GM12878 (cell line): Measurements from ENCODE around the gene RFWD3. TPM values are rescaled to one million over a fixed set of nuclear protein-coding genes. Genes with fewer than 3 reads are reported as not detected.

Experiments used
- ATAC-seq: fragments of 200-7000 bp; cut with Tn5 transposase; 3 replicates; pipeline ENCODE4 v1.9.1; 2020; ENCODE audit warnings: mild to moderate bottlenecking, moderate library complexity
- BruUV-seq: library from RNA; stranded (reverse); fragments of 400-500 nt; replicated peaks from 2 replicates; lab custom pipeline; 2021; lab: Mats Ljungman, UMichigan
- CTCF ChIA-PET: fragments of 300-600 bp; sonication (Branson Sonifier 250); formaldehyde crosslinking; extraction: SDS; loops from one replicate; lab custom pipeline; 2021; ENCODE audit warnings: inconsistent platforms; lab: Yijun Ruan, JAX
- POLR2A ChIA-PET: fragments of 350-600 bp; formaldehyde crosslinking; extraction: SDS; loops from one replicate; lab custom pipeline; 2021; ENCODE audit warnings: inconsistent platforms; lab: Charles Lee
- RAD21 ChIA-PET: fragments of 300-600 bp; sonication (Branson Sonifier 250); formaldehyde crosslinking; loops from one replicate; lab custom pipeline; 2023; ENCODE audit warnings: antibody characterized with exemption; ENCODE audit not compliant: unreplicated experiment; lab: Charles Lee
- SMC1A ChIA-PET: fragments of 300-600 bp; sonication (Branson Sonifier 250); formaldehyde crosslinking; loops from one replicate; lab custom pipeline; 2023; ENCODE audit not compliant: unreplicated experiment, uncharacterized antibody; lab: Charles Lee
- DNase-seq: peaks from one replicate; pipeline ENCODE4 v3.0.0-alpha.2; 2011; ENCODE audit warnings: low read depth, low spot score
- FAIRE-seq: peaks from 3 replicates; lab custom pipeline; 2011; peaks lifted over from hg19 to GRCh38; lab: Jason Lieb, UNC
- H2AFZ ChIP-seq: 2 replicates; pipeline ENCODE4 v1.6.0; 2011; ENCODE audit warnings: low read depth, low read length, control low read depth; ENCODE audit not compliant: control insufficient read depth
- H3K27ac ChIP-seq: 2 replicates; pipeline ENCODE4 v1.5.1; 2011; ENCODE audit warnings: control low read depth; ENCODE audit not compliant: control insufficient read depth, insufficient read depth
- H3K27me3 ChIP-seq, 2 experiments: replicated peaks in 1 of 2; 2 replicates each; pipeline versions ENCODE4 v1.6.0 to v1.6.1; 2011; ENCODE audit warnings: low read length in 1 of 2; ENCODE audit not compliant: control insufficient read depth in 2 of 2, insufficient read depth in 2 of 2
- H3K36me3 ChIP-seq, 2 experiments: 2 replicates each; pipeline ENCODE4 v1.5.1; 2011; ENCODE audit warnings: low read length in 1 of 2; ENCODE audit not compliant: control insufficient read depth in 2 of 2, insufficient read depth in 2 of 2
- H3K4me1 ChIP-seq: 2 replicates; pipeline ENCODE4 v1.6.1; 2011; ENCODE audit warnings: mild to moderate bottlenecking, low read length, moderate library complexity, mixed read lengths; ENCODE audit not compliant: control insufficient read depth, insufficient read depth
- H3K4me2 ChIP-seq: 2 replicates; pipeline ENCODE4 v1.6.0; 2011; ENCODE audit warnings: control low read depth; ENCODE audit not compliant: control insufficient read depth, insufficient read depth
- H3K4me3 ChIP-seq: fragments of 200-600 bp; sonication (generic); 2 replicates; pipeline ENCODE4 v1.5.1; 2016
- H3K79me2 ChIP-seq: 2 replicates; pipeline ENCODE4 v1.6.0; 2011; ENCODE audit warnings: low read length; ENCODE audit not compliant: control insufficient read depth, insufficient read depth
- H3K9ac ChIP-seq: 2 replicates; pipeline ENCODE4 v1.8.0; 2011; ENCODE audit warnings: low read length, control low read depth, mixed read lengths; ENCODE audit not compliant: control insufficient read depth, insufficient read depth
- H3K9me3 ChIP-seq: replicated peaks from 3 replicates; pipeline ENCODE4 v1.5.1; 2011; ENCODE audit warnings: mild to moderate bottlenecking, low read length; ENCODE audit not compliant: control insufficient read depth, insufficient read depth
- H4K20me1 ChIP-seq: 2 replicates; pipeline ENCODE4 v1.6.0; 2011; ENCODE audit not compliant: control insufficient read depth, insufficient read depth
- E2F8 ChIP-seq: fragments of 450-650 bp; IDR thresholded peaks from 2 replicates; pipeline ENCODE4 v1.6.1; 2018; ENCODE audit warnings: mild to moderate bottlenecking, low read depth, moderate library complexity; ENCODE audit not compliant: partially characterized antibody
- GABPA ChIP-seq: IDR thresholded peaks from 2 replicates; pipeline ENCODE4 v1.6.1; 2014; ENCODE audit warnings: antibody characterized with exemption, low read depth, mild to moderate bottlenecking, inconsistent platforms
- MTA2 ChIP-seq: fragments of 450-650 bp; IDR thresholded peaks from 2 replicates; pipeline ENCODE4 v1.6.1; 2016; ENCODE audit warnings: low read depth, mild to moderate bottlenecking, moderate library complexity
- MYB ChIP-seq: fragments of 150-350 bp; IDR thresholded peaks from 2 replicates; pipeline ENCODE4 v1.6.1; 2014; ENCODE audit warnings: mild to moderate bottlenecking, low read depth, low read length, borderline replicate concordance
- NFYA ChIP-seq: IDR thresholded peaks from 2 replicates; pipeline ENCODE4 v1.6.1; 2011; ENCODE audit warnings: low read depth, mild to moderate bottlenecking, low read length, improper control_type of control experiment, borderline replicate concordance
- RB1 ChIP-seq: fragments of 450-650 bp; formaldehyde crosslinking; IDR thresholded peaks from 2 replicates; pipeline ENCODE4 v1.6.1; 2017; ENCODE audit warnings: mild to moderate bottlenecking, borderline replicate concordance
- WGBS: methylation state at CpG from one replicate; pipeline ENCODE4 v1.1.6; 2016; ENCODE audit warnings: low lambda C conversion rate; ENCODE audit not compliant: insufficient replicate concordance, insufficient coverage; ENCODE audit errors: missing lambda C conversion rate; 5-methylcytosine and 5-hydroxymethylcytosine counted together
- in situ Hi-C: fragments of 300-500 bp; cut with MboI; formaldehyde crosslinking; loops from 9 replicates; pipeline ENCODE4 v1.14.3; 2018; ENCODE audit warnings: mixed read lengths
- intact Hi-C: fragments of 100-400 bp; cut with micrococcal nuclease; formaldehyde crosslinking; loops from one replicate; pipeline ENCODE4 v1.14.2; 2022; ENCODE audit not compliant: unreplicated experiment
- polyA plus RNA-seq, 11 experiments: library from polyadenylated mRNA; depleted of rRNA in 4 of 11; unstranded in 6 of 11; stranded (reverse) in 5 of 11; fragments of >200 nt; fragmentation: Nextera tagmentation in 4 of 11; fragmentation: Illumina TruSeq in 1 of 11; extraction: Ambion mirVana in 4 of 11; extraction: Trizol in 1 of 11; gene quantifications; 1 replicate in 1 of 11; 2 replicates in 10 of 11; pipeline versions ENCODE4 v1.2.1 to v1.2.3, GENCODE V29; 2011 to 2016; ENCODE audit warnings: inconsistent platforms in 2 of 11, missing spikeins in 2 of 11, low read depth in 1 of 11
- total RNA-seq, 4 experiments: library from RNA; depleted of rRNA in 3 of 4; stranded (reverse); fragments of >200 nt in 3 of 4; fragmentation: Illumina TruSeq in 1 of 4; extraction: Trizol in 1 of 4; gene quantifications; 2 replicates each; pipeline versions ENCODE4 v1.2.1 to v1.2.3, GENCODE V29; 2013 to 2021

The RFWD3 gene
- total and polyA plus RNA-seq, 10 of the 15 experiments (the other 5 are each of a cell fraction or from before 2014, with no cell fraction given): 10.7 to 78.5 (median 51.2) TPM

- peak; percentile 20 for TF ChIP-seq E2F8
These were observed 601 bp upstream of the RFWD3 start (continued) for GRCh38 chr16:74667255-74667700.

- ChIA-PET SMC1A (interaction anchor here (0.9 to 1.7 kb wide), 3 partner anchors 30 to 180 kb away, joined by 4 to 7 read pairs (median 4); no protein-coding TSS in a partner anchor), POLR2A (interaction anchor here (1.1 to 3.4 kb wide), 4 partner anchors 9 to 33 kb away, joined by 5 to 28 read pairs (median 16); partner anchors contain the start of gene MLKL), RAD21 (interaction anchor here (1.5 to 1.6 kb wide), 2 partner anchors 9 to 197 kb away, joined by 4 to 6 read pairs; no protein-coding TSS in a partner anchor), CTCF (interaction anchor here (2.4 to 2.8 kb wide), 2 partner anchors 14 to 33 kb away, joined by 5 to 14 read pairs; no protein-coding TSS in a partner anchor)
- H3K4me3 ChIP-seq: peak overlapping the region; percentile 76
- peaks cover 5% of the 10 kb centered on the region for H3K4me1 ChIP-seq
- no TSS peak for BruUV-seq
- H3K9me3 ChIP-seq: no peaks in the 10 kb centered on the region
- no peaks in the 10 kb centered on the region for H4K20me1 ChIP-seq
- DNase-seq (no peak), FAIRE-seq (no peak), ATAC-seq (no peak)
- H3K27ac ChIP-seq: peak overlapping the region; percentile 87
- peaks cover 2 to 28% of the 10 kb centered on the region in 2 experiments for H3K36me3 ChIP-seq
- TF ChIP-seq RB1 (no peak), MTA2 (no peak), GABPA (no peak), NFYA (no peak), MYB (no peak)
- peaks cover 52% of the 10 kb centered on the region for H3K79me2 ChIP-seq
- in situ Hi-C loops (no loop called here), intact Hi-C loops (loop anchor here (2.0 kb wide), 1 partner anchor 33 kb away; no protein-coding TSS in a partner anchor)
- peak overlapping the region; percentile 95 for H3K9ac ChIP-seq
- 1% methylated on average over 7 of the region's 8 CpGs for WGBS
- H2AFZ ChIP-seq: no peak overlapping the region
- peak overlapping the region; percentile 71 for H3K4me2 ChIP-seq
- H3K27me3 ChIP-seq: no peaks in the 10 kb centered on the region
These were observed 661 bp downstream of the RFWD3 start for GRCh38 chr16:74666010-74666421.
